ENCODE data around the gene FAP. TPM values are rescaled to one million over a fixed set of nuclear protein-coding genes. Genes with fewer than 3 reads are reported as not detected.

FAP gene
- total RNA-seq: 0.71 TPM
- long read RNA-seq, partial matches to known transcripts: 0 of 3 reads
- long read RNA-seq, other reads (novel, unspliced or antisense): 0 of 3 reads

- no peak for DNase-seq
- peak within 1 kb of the TSS; percentile 67 for H3K27ac ChIP-seq (replicated peaks)
- H3K36me3 ChIP-seq: no peaks in the 10 kb centered on the region
- H3K27me3 ChIP-seq (ENCODE audit: low read depth): no peaks in the 10 kb centered on the region
- peak within 1 kb of the TSS; percentile 48 for H3K4me3 ChIP-seq
- TF ChIP-seq CTCF (IDR thresholded peaks at IDR 0.05; ENCODE audit: borderline replicate concordance): no peak
- H3K9me3 ChIP-seq (replicated peaks): no peaks in the 10 kb centered on the region
- intact Hi-C loops (cut with micrococcal nuclease): no loop called here
- peaks cover 27% of the 10 kb centered on the region for H3K4me1 ChIP-seq
These were observed at the start of gene FAP for GRCh38 chr2:162243294-162243693. TSS of gene FAP (minus strand) at chr2:162243445. CDS start at chr2:162243327, 118 bp downstream.

GRCh38 chr2:162291748-162292147 is 48.5 kb upstream of the FAP start:
- Histone ChIP-seq H3K9me3 (replicated peaks) (no peaks in the 10 kb centered on the region), H3K36me3 (peaks cover 11% of the 10 kb centered on the region), H3K27ac (replicated peaks) (no peak overlapping the region), H3K27me3 (ENCODE audit: low read depth) (no peaks in the 10 kb centered on the region), H3K4me3 (no peak overlapping the region), H3K4me1 (no peaks in the 10 kb centered on the region)
- DNase-seq: no peak
- TF ChIP-seq CTCF (IDR thresholded peaks at IDR 0.05; ENCODE audit: borderline replicate concordance): no peak
- intact Hi-C loops (cut with micrococcal nuclease): loop anchor here (10.0 kb wide), 1 partner anchor 707 kb away; no protein-coding TSS in a partner anchor

- no peaks in the 10 kb centered on the region for H3K4me1 ChIP-seq
- no peak overlapping the region for H3K27ac ChIP-seq (replicated peaks)
- intact Hi-C loops (cut with micrococcal nuclease): no loop called here
- no peak for DNase-seq
- H3K4me3 ChIP-seq: no peak overlapping the region
- TF ChIP-seq CTCF (IDR thresholded peaks at IDR 0.05; ENCODE audit: borderline replicate concordance): no peak
- H3K9me3 ChIP-seq (replicated peaks): no peaks in the 10 kb centered on the region
- H3K27me3 ChIP-seq (ENCODE audit: low read depth): no peaks in the 10 kb centered on the region
- H3K36me3 ChIP-seq: peaks cover 49% of the 10 kb centered on the region
These were observed 39.6 kb upstream of the FAP start for GRCh38 chr2:162282765-162283425.

GRCh38 chr2:162280654-162281053 is 37.4 kb upstream of the FAP start:
- Histone ChIP-seq H3K9me3 (replicated peaks) (no peaks in the 10 kb centered on the region), H3K36me3 (peaks cover 53% of the 10 kb centered on the region), H3K4me3 (no peak overlapping the region), H3K27ac (replicated peaks) (no peak overlapping the region), H3K4me1 (no peaks in the 10 kb centered on the region), H3K27me3 (ENCODE audit: low read depth) (no peaks in the 10 kb centered on the region)
- no peak for DNase-seq
- intact Hi-C loops (cut with micrococcal nuclease): no loop called here
- no peak for TF ChIP-seq CTCF (IDR thresholded peaks at IDR 0.05; ENCODE audit: borderline replicate concordance)

- no peaks in the 10 kb centered on the region for H3K4me1 ChIP-seq
- no peak for DNase-seq
- H3K27ac ChIP-seq (replicated peaks): no peak overlapping the region
- TF ChIP-seq CTCF (IDR thresholded peaks at IDR 0.05; ENCODE audit: borderline replicate concordance): no peak
- no peaks in the 10 kb centered on the region for H3K27me3 ChIP-seq (ENCODE audit: low read depth)
- no peaks in the 10 kb centered on the region for H3K9me3 ChIP-seq (replicated peaks)
- peaks cover 45% of the 10 kb centered on the region for H3K36me3 ChIP-seq
- intact Hi-C loops (cut with micrococcal nuclease): no loop called here
- no peak overlapping the region for H3K4me3 ChIP-seq
These were observed 34.1 kb upstream of the FAP start for GRCh38 chr2:162277381-162277780.

Data from left ventricle myocardium inferior (tissue), 1 donor.